Mesodermal cell (in vitro differentiated cells): ENCODE measurements around the gene AMER1. TPM values are rescaled to one million over a fixed set of nuclear protein-coding genes. Genes with fewer than 3 reads are reported as not detected.
A peak's percentile ranks its signal among the peaks of the same experiment; 100 is the strongest.
"Not testable (repeated sequence)": the region's sequence is repeated elsewhere in the genome, so short reads cannot be mapped to it uniquely, and the experiment has no call there.

Source experiments
- H3K27ac ChIP-seq: 2 replicates; pipeline ENCODE4 v1.7.0; 2013; ENCODE audit warnings: mild to moderate bottlenecking, low read depth, low read length, moderate library complexity; ENCODE audit not compliant: severe bottlenecking
- H3K36me3 ChIP-seq: 2 replicates; pipeline ENCODE4 v1.7.1; 2013; ENCODE audit warnings: mild to moderate bottlenecking, low read length, moderate library complexity; ENCODE audit not compliant: control insufficient read depth, insufficient read depth
- H3K4me1 ChIP-seq: one replicate; pipeline ENCODE4 v1.7.1; 2013; ENCODE audit warnings: mild to moderate bottlenecking, low read length; ENCODE audit not compliant: insufficient read depth, control insufficient read depth, poor library complexity, severe bottlenecking
- H3K4me3 ChIP-seq: 2 replicates; pipeline ENCODE4 v1.7.0; 2013; ENCODE audit warnings: low read length, control low read depth, mild to moderate bottlenecking; ENCODE audit not compliant: insufficient read depth, poor library complexity, severe bottlenecking; ENCODE audit errors: extremely low read depth
- H3K9me3 ChIP-seq: 2 replicates; pipeline ENCODE4 v1.7.1; 2013; ENCODE audit warnings: mild to moderate bottlenecking, low read length, moderate library complexity; ENCODE audit not compliant: control insufficient read depth
- WGBS, 2 experiments: methylation state at CpG; one replicate each; pipeline ENCODE4 v1.1.5; 2013; ENCODE audit warnings: missing lambda C conversion rate in 2 of 2; ENCODE audit not compliant: insufficient coverage in 2 of 2; 5-methylcytosine and 5-hydroxymethylcytosine counted together
- polyA plus RNA-seq, 2 experiments: library from polyadenylated mRNA; stranded (reverse); fragments of 50-300 nt; gene quantifications; one replicate each; pipeline ENCODE4 v1.2.3, GENCODE V29; 2013

AMER1 gene
- 3.5 TPM for polyA plus RNA-seq (2013, experiment 1 of 2)
- polyA plus RNA-seq (2013, experiment 2 of 2), result 3.3 TPM

GRCh38 chrX:64205441-64205734, at the start of gene AMER1:
Gene AMER1 (minus strand): TSS chrX:64205708. CDS start chrX:64193286, 12,422 bp downstream.
- H3K4me3 ChIP-seq, result peak within 1 kb of the TSS; percentile 53
- H3K9me3 ChIP-seq, result no peaks in the 10 kb centered on the region
- no peaks in the 10 kb centered on the region for H3K36me3 ChIP-seq
- WGBS, 2 experiments, result 0% methylated on average over 13 of the region's 29 CpGs; no CpG with 5 or more reads in 1 of the 2 experiments
- H3K4me1 ChIP-seq, result peaks cover 2% of the 10 kb centered on the region
- peak within 1 kb of the TSS; percentile 84 for H3K27ac ChIP-seq

- 91 to 94% methylated on average over 6 to 9 of the region's 17 CpGs for WGBS, 2 experiments
- Histone ChIP-seq H3K27ac (no peak within 1 kb of the TSS), H3K9me3 (no peaks in the 10 kb centered on the region), H3K36me3 (no peaks in the 10 kb centered on the region), H3K4me1 (no peaks in the 10 kb centered on the region), H3K4me3 (no peak within 1 kb of the TSS)
Observed at GRCh38 chrX:64230123-64230970, 24.8 kb upstream of the AMER1 start, which contains the start of gene ASB12. Gene ASB12 (minus strand): TSS chrX:64230607. CDS start chrX:64225650, 4,957 bp downstream.

- Histone ChIP-seq H3K36me3 (no peaks in the 10 kb centered on the region), H3K9me3 (no peaks in the 10 kb centered on the region), H3K27ac (no peak overlapping the region), H3K4me3 (no peak overlapping the region), H3K4me1 (no peaks in the 10 kb centered on the region)
- WGBS, 2 experiments, result no CpG with 5 or more reads among the region's 3 CpGs
Observed at GRCh38 chrX:64229154-64229553, 23.6 kb upstream of the AMER1 start.

GRCh38 chrX:64218023-64218422, 12.5 kb upstream of the AMER1 start:
- H3K27ac ChIP-seq, result no peak overlapping the region
- no peaks in the 10 kb centered on the region for H3K4me1 ChIP-seq
- WGBS, 2 experiments, result 80 to 100% methylated on average over 1 of the region's 4 CpGs
- no peaks in the 10 kb centered on the region for H3K9me3 ChIP-seq
- no peaks in the 10 kb centered on the region for H3K36me3 ChIP-seq
- no peak overlapping the region for H3K4me3 ChIP-seq

- H3K4me1 ChIP-seq, H3K4me3 ChIP-seq, H3K27ac ChIP-seq, H3K36me3 ChIP-seq, H3K9me3 ChIP-seq: not testable (repeated sequence)
Observed at GRCh38 chrX:64213989-64214388, 8.5 kb upstream of the AMER1 start.

GRCh38 chrX:64206556-64207162, 1.2 kb upstream of the AMER1 start:
- peaks cover 2% of the 10 kb centered on the region for H3K4me1 ChIP-seq
- H3K36me3 ChIP-seq, result no peaks in the 10 kb centered on the region
- H3K27ac ChIP-seq, result peak overlapping the region; percentile 84
- peak overlapping the region; percentile 53 for H3K4me3 ChIP-seq
- WGBS, 2 experiments, result 78 to 84% methylated on average over 2 to 4 of the region's 5 CpGs
- no peaks in the 10 kb centered on the region for H3K9me3 ChIP-seq

GRCh38 chrX:64205735-64206501, 410 bp upstream of the AMER1 start:
- Histone ChIP-seq H3K36me3 (no peaks in the 10 kb centered on the region), H3K27ac (peak overlapping the region; percentile 84), H3K4me1 (peaks cover 2% of the 10 kb centered on the region), H3K4me3 (peak overlapping the region; percentile 53), H3K9me3 (no peaks in the 10 kb centered on the region)
- 0 to 3% methylated on average over 7 to 11 of the region's 45 CpGs for WGBS, 2 experiments

GRCh38 chrX:64204701-64205440, 637 bp downstream of the AMER1 start:
- 1 to 8% methylated on average over 2 to 12 of the region's 46 CpGs for WGBS, 2 experiments
- Histone ChIP-seq H3K36me3 (no peaks in the 10 kb centered on the region), H3K9me3 (no peaks in the 10 kb centered on the region), H3K4me1 (peaks cover 2% of the 10 kb centered on the region), H3K4me3 (peak overlapping the region; percentile 53), H3K27ac (no peak overlapping the region)

- WGBS, 2 experiments, result 29% methylated on average over 5 to 7 of the region's 23 CpGs
- H3K27ac ChIP-seq, result no peak overlapping the region
- peaks cover 2% of the 10 kb centered on the region for H3K4me1 ChIP-seq
- H3K36me3 ChIP-seq, result no peaks in the 10 kb centered on the region
- H3K9me3 ChIP-seq, result no peaks in the 10 kb centered on the region
- H3K4me3 ChIP-seq, result peak overlapping the region; percentile 53
Observed at GRCh38 chrX:64204252-64204651, 1.3 kb downstream of the AMER1 start.

- no peak overlapping the region for H3K27ac ChIP-seq
- no peak overlapping the region for H3K4me3 ChIP-seq
- H3K36me3 ChIP-seq, result no peaks in the 10 kb centered on the region
- H3K4me1 ChIP-seq, result peaks cover 2% of the 10 kb centered on the region
- WGBS, 2 experiments, result 43 to 78% methylated on average over 1 of the region's 2 CpGs
- no peaks in the 10 kb centered on the region for H3K9me3 ChIP-seq
Observed at GRCh38 chrX:64202808-64203325, 2.6 kb downstream of the AMER1 start.
